ENCODE data around the gene PSMA6.
"Not testable (repeated sequence)": the region's sequence is repeated elsewhere in the genome, so short reads cannot be mapped to it uniquely, and the experiment has no call there.

The PSMA6 gene

DNA sequence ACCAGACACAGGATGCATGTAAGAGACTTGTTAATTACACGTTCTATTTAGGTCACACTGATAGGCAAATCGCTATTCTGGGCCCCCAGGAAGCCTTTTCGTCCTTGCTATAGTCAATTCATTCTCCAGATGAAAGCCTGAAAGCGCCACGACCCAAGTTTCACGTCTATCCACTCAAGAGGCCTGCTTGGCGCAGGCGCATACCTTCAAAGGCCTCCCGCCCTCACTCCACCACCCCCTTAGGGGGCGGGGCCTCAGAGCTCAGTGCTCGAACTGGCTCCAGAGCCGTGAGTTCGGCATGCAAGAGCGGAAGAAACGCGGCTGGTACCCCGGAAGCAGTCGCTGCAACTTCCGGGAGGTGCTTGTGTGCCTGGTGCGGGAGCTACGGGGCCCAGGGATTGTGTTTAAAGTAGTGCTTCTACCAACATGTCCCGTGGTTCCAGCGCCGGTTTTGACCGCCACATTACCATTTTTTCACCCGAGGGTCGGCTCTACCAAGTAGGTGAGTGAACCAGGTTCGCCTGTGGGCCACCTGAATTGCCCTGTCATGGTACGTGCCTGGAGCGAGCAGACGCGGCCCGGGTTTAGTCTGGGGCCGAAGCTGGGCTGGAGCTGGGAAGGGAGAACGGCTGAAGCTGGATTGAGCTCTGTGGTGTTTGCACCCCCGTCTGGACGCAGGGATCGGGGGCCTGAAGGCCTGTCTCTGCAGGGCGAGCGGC is at the start of gene PSMA6:
PSMA6 (plus strand) TSS at position 332 of the 719 bp plus-strand sequence; CDS start at position 427, 95 bp downstream.
- in situ Hi-C loops (cut with MboI; ENCODE audit: low sequenced_read_pairs) = no loop called here

DNA sequence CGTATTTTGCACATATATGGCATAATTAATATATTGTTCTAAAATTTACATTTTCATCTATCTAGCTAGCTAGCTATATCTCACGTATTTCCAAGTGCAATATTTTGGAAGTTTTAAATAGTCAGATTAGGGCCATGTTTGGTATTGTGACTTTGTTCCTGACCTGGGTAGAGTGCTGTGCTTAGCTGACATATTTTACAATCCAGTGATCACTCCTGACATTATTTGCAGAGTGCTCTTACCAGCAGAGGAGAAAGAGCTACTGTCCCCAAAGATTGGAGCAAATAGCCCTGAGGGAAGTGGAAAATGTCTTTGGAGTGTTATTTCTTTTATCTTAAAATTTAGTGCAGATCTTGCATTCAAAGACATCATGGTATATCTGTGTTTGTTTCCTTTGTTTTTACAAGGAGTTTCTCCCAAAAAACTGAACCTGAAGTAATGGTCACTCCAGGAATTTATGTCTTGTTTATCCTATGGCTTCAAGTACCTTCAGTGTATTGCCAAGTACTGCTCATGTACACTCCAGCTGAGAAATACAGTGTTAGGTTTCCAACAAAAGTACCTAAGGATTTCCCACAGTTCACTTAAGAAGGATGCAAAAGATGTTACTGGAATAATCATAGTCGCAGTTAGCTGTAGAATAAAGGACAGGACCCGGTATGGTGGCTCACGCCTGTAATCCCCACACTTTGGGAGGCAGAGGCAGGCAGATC is 49.4 kb upstream of the PSMA6 start:
- in situ Hi-C loops (cut with MboI; ENCODE audit: low sequenced_read_pairs) = no loop called here

DNA sequence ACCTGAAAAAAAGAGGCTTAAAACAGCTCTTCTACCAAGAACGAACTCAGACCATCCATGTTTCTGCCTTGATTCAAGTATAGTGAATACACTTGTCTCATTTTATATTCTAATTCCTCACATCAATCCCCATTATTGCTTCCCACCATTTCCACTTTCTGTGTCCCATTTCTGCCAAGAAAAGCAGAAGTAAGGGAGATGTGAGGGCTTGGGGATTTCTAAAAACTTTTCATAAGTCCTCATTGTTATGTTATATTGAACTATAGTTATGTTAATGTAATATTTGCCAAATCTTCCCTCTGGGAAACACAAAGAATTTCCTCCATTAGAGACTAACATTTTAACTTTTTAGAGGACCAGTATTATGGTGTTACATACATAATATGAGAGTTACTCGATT is 48.2 kb upstream of the PSMA6 start:
- in situ Hi-C loops (cut with MboI; ENCODE audit: low sequenced_read_pairs) = no loop called here

DNA sequence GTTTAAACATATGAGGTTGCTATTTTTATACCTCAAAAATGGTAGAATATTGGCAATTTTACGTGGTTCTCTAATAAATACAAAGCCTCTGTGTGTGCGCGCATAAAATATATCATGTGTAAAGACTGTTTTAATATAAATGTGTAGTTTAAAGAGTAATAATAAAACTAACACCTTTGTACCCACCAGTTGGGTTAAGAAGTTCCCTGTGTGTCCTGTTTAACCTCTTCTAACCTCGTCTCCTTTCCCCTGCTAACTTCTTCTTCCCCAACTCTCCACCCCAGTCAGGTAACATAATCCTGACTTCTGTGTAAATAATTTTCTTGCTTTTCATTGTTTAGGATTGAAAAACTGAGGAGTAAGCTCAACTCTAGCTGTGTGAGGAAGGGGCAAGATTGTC is 47.6 kb upstream of the PSMA6 start:
- in situ Hi-C loops (cut with MboI; ENCODE audit: low sequenced_read_pairs) = no loop called here

DNA sequence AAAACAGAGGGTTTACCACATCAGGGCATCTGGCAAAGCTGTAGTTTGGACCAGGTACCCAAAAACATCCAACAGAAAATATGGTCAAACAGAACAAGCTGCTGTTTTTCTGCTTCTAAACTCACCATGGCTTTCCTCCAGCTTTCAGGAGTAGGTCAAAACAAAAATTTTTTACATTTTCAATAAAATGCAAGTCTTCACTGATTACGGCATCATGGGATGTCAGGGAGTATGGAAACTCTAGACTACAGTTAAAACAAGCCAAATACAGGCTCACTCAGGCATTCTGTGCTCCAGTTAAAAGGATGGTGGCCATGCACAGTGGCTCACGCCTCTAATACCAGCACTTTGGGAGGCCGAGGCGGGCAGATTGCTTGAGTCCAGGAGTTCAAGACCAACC is 47.1 kb upstream of the PSMA6 start:
- in situ Hi-C loops (cut with MboI; ENCODE audit: low sequenced_read_pairs) = no loop called here

DNA sequence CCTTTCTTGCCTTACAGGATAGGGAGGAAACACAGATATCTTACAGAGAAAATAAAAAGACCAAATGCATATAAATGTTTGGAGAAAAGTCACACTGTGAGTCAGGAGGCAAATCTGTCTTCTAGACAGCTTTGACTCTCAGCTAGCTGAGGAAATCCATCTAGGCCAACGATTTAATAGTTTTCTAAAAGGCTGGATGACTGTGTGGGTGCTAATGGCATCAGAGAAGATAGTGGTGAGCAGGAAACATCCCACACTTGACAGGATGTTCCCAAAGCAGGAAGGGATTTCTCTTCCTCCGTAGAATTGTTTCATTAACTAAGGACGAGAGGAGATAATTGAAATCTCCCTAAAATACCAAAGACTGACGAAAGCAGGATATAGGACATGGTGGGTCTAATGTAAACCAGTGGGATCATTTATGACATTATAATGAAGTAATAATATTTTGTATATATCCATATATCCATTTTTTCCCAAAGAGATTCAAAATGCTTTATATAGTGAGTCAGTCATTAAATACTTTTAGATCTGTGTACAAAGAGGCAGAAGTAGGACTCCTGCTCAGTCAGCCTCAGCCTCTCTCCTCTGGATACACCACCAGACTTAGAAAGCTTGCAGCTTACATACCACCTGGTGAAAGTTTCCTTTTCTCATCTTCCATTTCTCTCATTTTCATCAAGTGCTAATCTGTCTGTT is 44.3 kb upstream of the PSMA6 start:
- in situ Hi-C loops (cut with MboI; ENCODE audit: low sequenced_read_pairs) = no loop called here

DNA sequence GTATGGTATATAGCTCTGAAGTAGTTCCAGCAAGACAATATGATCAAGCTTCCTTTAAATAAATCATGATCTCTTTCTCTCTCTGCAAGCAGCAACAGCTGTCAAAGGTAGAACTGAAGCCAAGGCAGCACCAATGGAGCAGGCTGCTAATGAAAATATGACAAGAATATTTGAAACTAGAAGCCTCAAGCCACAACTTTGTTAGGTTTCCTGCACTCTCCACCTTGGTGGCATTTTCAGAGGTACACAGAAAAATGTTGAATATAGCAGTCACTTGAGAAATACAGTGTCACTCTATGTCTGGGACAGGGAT is 43.8 kb upstream of the PSMA6 start:
- in situ Hi-C loops (cut with MboI; ENCODE audit: low sequenced_read_pairs) = no loop called here

DNA sequence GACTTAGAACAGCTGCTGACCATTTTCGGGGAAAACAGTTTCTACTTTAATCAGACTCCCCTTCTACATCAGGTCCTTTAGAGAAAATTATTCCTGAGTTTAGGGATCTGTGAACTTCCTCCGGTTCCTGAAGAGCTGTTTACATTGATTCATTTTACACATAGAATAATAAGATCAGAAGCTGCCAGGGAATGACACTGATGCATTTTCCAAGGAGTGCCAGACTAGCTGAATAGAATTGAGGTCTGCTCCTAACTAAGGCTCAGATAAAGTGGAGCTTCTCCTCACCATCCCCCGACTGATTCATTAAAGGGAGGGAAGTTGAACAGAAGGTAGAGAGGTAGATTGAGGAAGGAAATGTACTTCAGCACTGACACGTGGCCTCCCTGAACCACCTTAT is 41.9 kb upstream of the PSMA6 start:
- in situ Hi-C loops (cut with MboI; ENCODE audit: low sequenced_read_pairs) = no loop called here

DNA sequence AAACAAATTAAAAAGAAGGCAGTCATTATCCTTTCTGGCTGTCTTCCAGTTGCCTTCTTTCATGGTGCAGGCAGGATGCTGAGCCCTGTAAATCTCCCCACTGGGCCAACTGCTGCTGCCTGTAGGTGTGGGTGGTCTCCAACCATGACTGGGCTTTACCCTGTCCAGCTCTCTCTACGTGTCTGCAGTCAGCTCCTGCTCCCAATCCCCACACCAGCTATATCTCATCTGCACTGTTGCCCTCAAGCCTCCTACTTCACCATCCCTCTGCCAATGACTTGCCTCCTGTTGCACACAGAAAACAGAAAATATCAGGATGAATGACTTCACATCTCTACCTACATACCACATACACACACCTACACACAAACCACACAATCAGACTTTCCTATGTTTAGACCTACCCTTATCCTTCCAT is 39.7 kb upstream of the PSMA6 start:
- in situ Hi-C loops (cut with MboI; ENCODE audit: low sequenced_read_pairs) = no loop called here

DNA sequence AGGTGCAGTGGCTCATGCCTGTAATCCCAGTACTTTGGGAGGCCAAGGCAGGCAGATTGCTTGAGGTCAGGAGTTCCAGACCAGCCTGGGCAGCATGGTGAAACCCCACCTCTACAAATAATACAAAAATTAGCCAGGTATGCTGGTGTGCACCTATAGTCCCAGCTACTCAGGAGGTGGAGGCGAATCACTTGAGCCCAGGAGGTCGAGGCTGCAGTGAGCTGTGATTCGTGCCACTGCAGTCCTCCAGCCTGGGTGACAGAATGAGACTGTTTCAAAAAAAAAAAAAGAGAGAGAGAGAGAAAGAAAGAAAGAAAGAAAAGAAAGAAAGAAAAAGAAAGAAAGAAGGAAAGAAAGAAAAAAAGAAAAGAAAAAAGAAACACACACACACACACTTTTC is 39.1 kb upstream of the PSMA6 start:
- in situ Hi-C loops (cut with MboI; ENCODE audit: low sequenced_read_pairs) = not testable (repeated sequence)

DNA sequence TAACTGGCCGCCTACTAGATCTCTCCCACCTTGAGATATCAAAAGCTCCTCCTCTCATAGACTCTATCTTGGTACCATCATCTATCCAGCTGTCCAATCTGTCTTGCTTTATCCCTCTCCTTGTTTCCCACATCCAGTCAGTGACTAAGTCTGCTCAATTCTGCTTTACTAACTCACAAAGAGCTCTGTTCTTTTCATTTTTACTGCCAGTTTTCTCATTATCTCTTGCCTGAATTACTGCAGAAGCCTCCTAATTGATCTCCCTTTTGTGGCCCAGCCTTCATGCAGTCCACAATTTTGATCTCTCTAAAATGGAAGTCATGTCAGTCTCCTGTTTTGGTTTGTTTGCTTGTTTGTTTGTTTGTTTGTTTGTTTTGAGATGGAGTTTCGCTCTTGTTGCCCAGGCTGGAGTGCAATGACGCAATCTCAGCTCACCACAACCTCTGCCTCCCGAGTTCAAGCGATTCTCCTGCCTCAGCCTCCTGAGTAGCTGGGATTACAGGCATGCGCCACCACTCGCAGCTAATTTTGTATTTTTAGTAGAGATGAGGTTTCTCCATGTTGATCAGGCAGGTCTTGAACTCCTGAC is 38.1 kb upstream of the PSMA6 start:
- in situ Hi-C loops (cut with MboI; ENCODE audit: low sequenced_read_pairs) = not testable (repeated sequence)

DNA sequence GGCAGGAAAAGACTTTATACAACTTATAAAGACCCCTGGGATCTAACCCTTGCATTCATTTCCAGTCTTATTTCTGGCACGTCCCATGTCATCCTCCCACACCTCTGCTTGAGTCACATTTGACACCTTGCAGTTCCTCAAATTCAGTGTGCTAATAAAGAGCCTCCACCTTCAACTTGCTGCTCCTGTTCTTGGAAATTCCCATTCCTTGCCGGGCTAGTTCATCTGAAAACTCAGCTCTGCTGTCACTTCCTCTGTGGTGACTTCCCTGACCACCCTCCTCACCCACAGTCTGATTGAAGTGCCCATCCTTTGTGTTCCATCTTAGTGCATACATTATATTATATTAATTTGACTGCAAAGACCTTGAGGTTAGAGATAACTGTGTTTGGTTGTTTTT is 37.4 kb upstream of the PSMA6 start:
- in situ Hi-C loops (cut with MboI; ENCODE audit: low sequenced_read_pairs) = no loop called here

DNA sequence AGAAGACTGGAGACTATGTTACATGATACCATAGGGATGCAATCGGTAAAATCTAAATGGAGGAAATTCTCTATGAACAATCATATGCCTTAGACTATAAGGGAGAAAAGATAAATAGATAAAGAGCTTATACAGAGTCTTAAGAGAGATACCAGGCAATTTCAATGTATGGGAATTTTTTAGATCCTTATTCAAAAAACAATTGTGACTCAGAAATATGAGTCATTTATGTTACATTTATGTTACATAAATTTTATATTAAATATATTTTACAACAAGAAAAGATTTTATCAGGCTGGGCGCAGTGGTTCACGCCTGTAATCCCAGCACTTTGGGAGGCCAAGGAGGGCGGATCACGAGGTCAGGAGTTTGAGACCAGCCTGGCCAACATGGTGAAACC is 36.5 kb upstream of the PSMA6 start:
- in situ Hi-C loops (cut with MboI; ENCODE audit: low sequenced_read_pairs) = no loop called here

DNA sequence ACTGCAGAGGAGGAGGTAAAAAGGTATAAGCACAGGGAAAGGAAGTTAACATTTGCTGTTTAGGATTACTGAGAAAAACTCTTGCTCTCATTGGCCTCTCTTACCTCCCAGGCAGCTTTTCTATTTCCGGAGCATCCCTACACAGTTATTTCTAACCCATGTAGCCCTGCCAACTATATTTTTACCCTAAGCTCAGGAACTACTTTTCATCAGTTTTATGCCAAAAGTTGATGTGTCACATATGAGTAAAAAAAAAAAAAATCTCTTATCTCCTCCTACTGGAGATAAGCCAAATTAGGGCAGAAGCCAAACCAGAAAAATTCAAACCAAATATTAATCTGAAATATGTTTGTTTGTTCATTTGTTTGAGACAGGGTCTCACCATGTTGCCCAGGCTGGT is 34.4 kb upstream of the PSMA6 start:
- in situ Hi-C loops (cut with MboI; ENCODE audit: low sequenced_read_pairs) = no loop called here

DNA sequence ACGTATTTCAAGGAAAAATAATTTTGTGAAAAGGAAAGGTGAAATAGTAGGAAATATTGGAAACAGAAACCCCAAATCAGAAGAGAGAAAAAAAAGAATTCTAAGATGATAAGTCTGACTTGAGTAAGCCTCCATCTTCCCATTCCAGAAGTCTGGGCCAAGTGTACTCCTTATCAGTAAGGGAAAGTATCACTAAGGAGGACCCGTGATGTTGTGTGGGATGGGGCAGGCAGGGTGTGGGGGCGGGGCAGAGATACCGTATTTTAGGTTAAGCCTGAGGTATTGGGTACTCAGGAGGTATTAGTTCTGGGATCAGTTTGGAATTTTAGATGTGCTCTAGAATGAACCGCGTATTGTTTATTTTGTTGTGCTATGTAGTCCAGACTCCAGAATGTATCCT is 33.8 kb upstream of the PSMA6 start:
- in situ Hi-C loops (cut with MboI; ENCODE audit: low sequenced_read_pairs) = no loop called here

DNA sequence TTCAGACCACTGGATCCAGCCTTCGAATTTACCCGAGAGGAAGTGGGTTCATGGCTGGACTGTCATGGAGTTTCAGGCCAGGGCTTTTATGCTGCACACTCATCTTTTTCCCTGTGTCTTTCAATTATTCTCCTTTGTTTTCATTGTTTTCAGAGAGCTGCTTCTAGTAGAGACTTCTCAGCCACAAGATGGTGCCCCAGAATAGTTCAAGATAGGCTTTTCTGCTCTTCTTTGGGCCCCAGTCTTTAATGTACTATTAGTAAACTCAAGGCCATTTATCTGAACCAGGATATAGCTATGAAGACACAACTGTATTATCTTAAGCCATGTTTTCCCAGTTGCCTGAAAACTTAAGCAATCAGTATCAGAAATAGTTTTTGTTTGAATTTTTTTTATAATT is 30.4 kb upstream of the PSMA6 start:
- in situ Hi-C loops (cut with MboI; ENCODE audit: low sequenced_read_pairs) = no loop called here

DNA sequence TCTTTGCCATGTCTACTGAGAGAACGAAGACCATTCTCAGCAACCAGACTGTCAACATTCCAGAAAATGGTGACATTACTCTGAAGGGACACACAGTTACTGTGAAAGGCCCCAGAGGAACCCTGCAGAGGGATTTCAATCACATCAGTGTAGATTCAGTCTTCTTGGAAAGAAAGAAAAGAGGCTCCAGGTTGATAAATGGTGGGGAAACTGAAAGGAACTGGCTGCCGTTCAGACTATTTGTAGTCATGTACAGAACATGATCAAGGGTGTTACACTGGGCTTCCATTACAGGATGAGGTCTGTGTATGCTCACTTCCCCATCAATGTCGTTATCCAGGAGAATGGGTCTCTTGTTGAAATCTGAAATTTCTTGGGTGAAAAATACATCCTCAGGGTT is 29.7 kb upstream of the PSMA6 start:
- in situ Hi-C loops (cut with MboI; ENCODE audit: low sequenced_read_pairs) = no loop called here

DNA sequence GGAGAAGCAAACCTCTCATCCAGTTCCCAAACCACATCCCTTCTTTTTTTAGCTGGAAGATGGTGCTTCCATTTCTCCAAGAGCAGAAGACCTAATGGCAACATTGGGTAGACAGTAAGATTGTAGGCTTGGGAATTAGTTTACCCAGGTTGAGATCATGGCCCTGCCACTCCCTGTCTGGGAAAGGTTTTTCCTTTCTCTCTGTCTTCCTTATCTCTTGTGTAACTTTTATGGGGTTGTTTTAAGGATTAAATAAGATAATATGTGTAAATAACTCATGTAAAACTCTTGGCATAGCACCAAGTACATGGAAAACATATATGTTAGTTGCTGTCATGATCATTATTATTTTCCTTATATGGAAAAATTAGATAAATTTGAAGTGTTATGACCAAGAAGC is 23.2 kb upstream of the PSMA6 start:
- in situ Hi-C loops (cut with MboI; ENCODE audit: low sequenced_read_pairs) = no loop called here

DNA sequence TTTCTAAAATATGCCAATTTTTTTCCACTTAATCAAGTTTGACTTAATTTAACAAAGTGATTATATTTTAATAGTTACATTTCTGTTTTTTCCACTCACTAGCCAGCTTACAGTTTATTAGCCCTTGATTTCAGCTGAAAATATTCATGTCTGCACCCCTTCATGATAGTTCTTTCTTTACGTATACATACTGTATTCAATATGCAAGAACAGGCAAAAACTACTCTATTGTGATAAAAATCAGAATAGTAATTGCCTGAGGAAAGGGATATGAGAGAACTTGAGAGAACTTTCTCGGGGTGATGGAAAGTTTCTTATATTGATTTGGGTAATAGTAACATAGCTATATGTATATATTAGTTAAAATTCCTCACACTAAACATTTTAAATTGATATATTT is 17.4 kb upstream of the PSMA6 start:
- in situ Hi-C loops (cut with MboI; ENCODE audit: low sequenced_read_pairs) = no loop called here

DNA sequence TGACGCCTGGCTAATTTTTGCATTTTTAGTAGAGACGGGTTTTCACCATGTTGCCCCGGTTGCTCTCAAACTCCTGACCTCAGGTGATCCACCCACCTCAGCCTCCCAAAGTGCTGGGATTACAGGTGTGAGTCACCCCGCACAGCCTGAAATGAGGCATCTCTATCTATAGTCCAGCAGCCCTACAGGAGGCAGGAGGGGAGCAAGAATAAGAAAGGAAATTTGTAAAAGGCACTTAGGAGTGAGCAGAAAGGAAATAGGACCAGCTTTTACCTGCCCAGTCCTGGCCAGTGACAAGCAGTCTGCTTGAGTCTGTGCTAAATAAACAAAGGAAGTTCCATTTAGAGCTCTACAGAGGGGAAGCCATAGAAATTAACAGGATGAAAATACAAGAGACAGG is 15.0 kb upstream of the PSMA6 start:
- in situ Hi-C loops (cut with MboI; ENCODE audit: low sequenced_read_pairs) = no loop called here

DNA sequence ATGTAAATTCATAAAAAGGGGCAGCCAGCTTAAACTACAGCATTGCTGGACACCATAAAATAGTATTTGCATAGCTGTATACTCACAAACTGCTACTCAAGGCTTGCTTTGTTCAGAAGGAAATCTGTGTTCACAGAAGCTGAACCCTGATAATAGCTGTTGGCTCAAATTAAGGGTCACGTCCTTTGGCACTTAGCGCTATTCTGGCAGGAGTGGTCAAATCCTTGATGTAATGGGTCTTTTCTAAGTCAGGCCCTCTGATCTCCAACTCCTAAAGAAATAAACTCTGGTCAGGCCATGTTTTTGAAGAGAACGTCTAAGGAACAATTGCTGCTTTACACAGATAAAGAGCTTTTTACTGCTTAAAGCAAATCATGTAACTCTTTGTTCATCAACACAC is 12.8 kb upstream of the PSMA6 start:
- in situ Hi-C loops (cut with MboI; ENCODE audit: low sequenced_read_pairs) = no loop called here

DNA sequence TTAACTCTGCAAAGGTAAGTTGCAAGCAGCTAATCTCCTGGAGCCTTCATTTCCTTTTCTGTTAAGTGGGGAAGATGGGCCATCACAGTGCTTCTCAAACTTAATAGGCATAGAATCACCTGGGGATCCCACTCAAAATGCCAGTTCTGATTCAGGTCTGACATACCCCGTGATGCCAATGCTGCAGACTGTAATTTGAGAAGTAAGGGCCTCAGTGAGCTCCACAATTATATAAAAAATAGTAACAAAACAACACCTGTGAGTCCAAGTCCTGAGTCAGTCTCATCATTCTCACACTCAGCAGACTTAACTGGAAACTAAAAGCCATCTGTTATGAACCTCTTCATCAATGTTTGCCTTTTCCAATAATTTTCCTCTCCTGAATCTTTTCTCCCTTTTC is 10.8 kb upstream of the PSMA6 start:
- in situ Hi-C loops (cut with MboI; ENCODE audit: low sequenced_read_pairs) = no loop called here

All from hTERT RPE-1 (cell line).